Heart left ventricle (tissue), 16 donors: ENCODE measurements around the gene KRTAP2-2. TPM values are rescaled to one million over a fixed set of nuclear protein-coding genes. Genes with fewer than 3 reads are reported as not detected.
"Not testable (repeated sequence)": the region's sequence is repeated elsewhere in the genome, so short reads cannot be mapped to it uniquely, and the experiment has no call there.

Experiments used
- ATAC-seq, 4 donors: fragments of 200-7000 bp; cut with Tn5 transposase; one replicate each; pipeline ENCODE4 v1.9.1; 2020 to 2022; ENCODE audit warnings: moderate library complexity in 4 of 4, mild to moderate bottlenecking in 3 of 4, moderate number of reproducible peaks in 1 of 4
- DNase-seq, 5 donors: peaks; one replicate each; pipeline ENCODE4 v3.0.0-alpha.2; 2020
- H3K27ac ChIP-seq, 12 donors: fragments of 200-600 bp; sonication (generic) in 4 of 12; one replicate each; pipeline versions ENCODE4 v1.5.0 to v1.8.0; 2016 to 2022; ENCODE audit warnings: mild to moderate bottlenecking in 2 of 12
- H3K27me3 ChIP-seq, 9 donors: fragments of 200-600 bp; sonication (generic) in 2 of 9; one replicate each; pipeline versions ENCODE4 v1.5.1 to v1.8.0; 2016 to 2022; ENCODE audit warnings: mild to moderate bottlenecking in 3 of 9
- H3K36me3 ChIP-seq, 9 donors: fragments of 200-600 bp; sonication (generic) in 2 of 9; one replicate each; pipeline versions ENCODE4 v1.5.0 to v1.8.0; 2018 to 2022; ENCODE audit warnings: mild to moderate bottlenecking in 2 of 9
- H3K4me1 ChIP-seq, 12 donors: fragments of 200-600 bp; sonication (generic) in 4 of 12; one replicate each; pipeline versions ENCODE4 v1.5.0 to v1.8.0; 2016 to 2022; ENCODE audit warnings: mild to moderate bottlenecking in 3 of 12
- H3K4me3 ChIP-seq, 12 donors: fragments of 200-600 bp; sonication (generic) in 4 of 12; one replicate each; pipeline versions ENCODE4 v1.5.0 to v1.8.0; 2017 to 2022; ENCODE audit warnings: mild to moderate bottlenecking in 9 of 12, moderate library complexity in 4 of 12
- H3K9me3 ChIP-seq, 12 donors: fragments of 200-600 bp; sonication (generic) in 4 of 12; one replicate each; pipeline versions ENCODE4 v1.5.0 to v1.8.0; 2016 to 2022; ENCODE audit warnings: mild to moderate bottlenecking in 1 of 12
- POLR2A ChIP-seq, 2 donors: fragments of 450-650 bp; IDR thresholded peaks; one replicate each; pipeline ENCODE4 v1.6.1; 2017; ENCODE audit warnings: antibody characterized with exemption in 2 of 2, mild to moderate bottlenecking in 2 of 2, moderate library complexity in 2 of 2
- WGBS, 4 donors: extraction: QIAGEN DNeasy Blood & Tissue Kit in 2 of 4; methylation state at CpG; one replicate each; pipeline versions ENCODE4 v1.1.5 to v1.1.7; 2013 to 2018; 5-methylcytosine and 5-hydroxymethylcytosine counted together
- intact Hi-C, 10 donors: fragments of 100-400 bp; cut with DNase I; formaldehyde crosslinking; loops; one replicate each; pipeline versions ENCODE4 v1.11.1 to v1.14.2; 2022
- polyA plus RNA-seq, 2 donors: library from polyadenylated mRNA; stranded (reverse); fragments of 200-250 nt; gene quantifications; one replicate each; pipeline ENCODE4 v1.2.3, GENCODE V29; 2013
- total RNA-seq, 9 donors: library from RNA; depleted of rRNA in 2 of 9; stranded (reverse); fragments of >200 nt in 2 of 9; fragmentation: NEBNext Ultra II Directional in 3 of 9; extraction: Animal tissue kit (Norgen Biotek cat#: 25700) in 3 of 9; gene quantifications; one replicate each; pipeline versions ENCODE4 v1.1.0 to v1.2.4, GENCODE V29; 2016 to 2023
- TF ChIP-seq, protein P1 (sequence below), 12 donors: fragments of 200-600 bp; sonication (generic) in 4 of 12; IDR thresholded peaks; one replicate each; pipeline versions ENCODE4 v1.5.0 to v1.8.0; 2018 to 2022; ENCODE audit warnings: antibody characterized with exemption in 12 of 12, mild to moderate bottlenecking in 5 of 12
- donor health status: ischemic (EF 13 %, LVEDD 7.1; RV severe dilation, severe dysfunction).
- donor health status: healthy with polysubstance abuse.
- donor health status: DM: no; HTN: yes; CAD: no.
- donor health status: DM: no; HTN: no; CAD: no.
- donor health status: ischemic (EF 25% LVEDD 6.9; RV normal size, moderate dysfunction).
- donor health status: ischemic (EF 25% LVEDD 5.7; RV mildly dilated, moderate dysfunction).
- donor health status: healthy.
- donor health status: DM: yes; HTN: yes; CAD: no.
- donor health status: ischemic (EF 35%, LVEDD 5.7; RV mildly dilated, moderate dysfunction).
- donor health status: nonischemic (EF 11% LVEDD 7.7; RV severe dilation, severe dysfunction).
- donor health status: DM: yes; HTN: yes; CAD: no.
- donor health status: PGD.
- donor health status: ischemic (EF 29% LVEDD 5.4; RV normal size, mild dysfunction).
- donor health status: nonischemic (EF 23%, LVEDD 6.1; RV moderate dilation, normal function).

KRTAP2-2 gene
- total and polyA plus RNA-seq, 11 donors, result not detected

DNA sequence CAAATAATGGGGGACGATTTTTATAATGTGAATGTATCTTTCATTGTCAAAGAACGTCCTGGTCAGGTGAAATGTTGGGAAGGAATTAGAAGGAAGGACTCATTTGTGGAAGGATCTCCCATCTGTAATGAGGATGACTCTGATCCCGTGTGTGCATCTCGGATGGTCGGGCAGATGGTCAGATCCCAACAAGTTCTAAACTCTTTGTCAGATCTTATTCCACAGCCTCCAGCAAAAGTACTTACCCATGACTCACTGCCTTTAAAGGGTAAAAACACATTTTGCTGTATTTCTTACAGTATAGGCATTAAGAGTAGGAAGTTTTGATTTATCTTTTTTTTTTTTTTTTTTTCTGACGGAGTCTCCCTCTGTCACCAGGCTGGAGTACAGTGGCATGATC is 43.5 kb upstream of the KRTAP2-2 start:
- no peak overlapping the region for H3K4me3 ChIP-seq
- H3K9me3 ChIP-seq, result no peaks in the 10 kb centered on the region
- H3K4me1 ChIP-seq, result no peaks in the 10 kb centered on the region
- intact Hi-C loops, result no loop called here
- H3K27me3 ChIP-seq, result peaks cover 0 to 11% (median 3%) of the 10 kb centered on the region in 9 donors
- ATAC-seq, result no peak
- no peak overlapping the region for H3K27ac ChIP-seq
- TF ChIP-seq POLR2A (IDR thresholded peaks at IDR 0.05), result no peak
- TF ChIP-seq, protein P1, sequence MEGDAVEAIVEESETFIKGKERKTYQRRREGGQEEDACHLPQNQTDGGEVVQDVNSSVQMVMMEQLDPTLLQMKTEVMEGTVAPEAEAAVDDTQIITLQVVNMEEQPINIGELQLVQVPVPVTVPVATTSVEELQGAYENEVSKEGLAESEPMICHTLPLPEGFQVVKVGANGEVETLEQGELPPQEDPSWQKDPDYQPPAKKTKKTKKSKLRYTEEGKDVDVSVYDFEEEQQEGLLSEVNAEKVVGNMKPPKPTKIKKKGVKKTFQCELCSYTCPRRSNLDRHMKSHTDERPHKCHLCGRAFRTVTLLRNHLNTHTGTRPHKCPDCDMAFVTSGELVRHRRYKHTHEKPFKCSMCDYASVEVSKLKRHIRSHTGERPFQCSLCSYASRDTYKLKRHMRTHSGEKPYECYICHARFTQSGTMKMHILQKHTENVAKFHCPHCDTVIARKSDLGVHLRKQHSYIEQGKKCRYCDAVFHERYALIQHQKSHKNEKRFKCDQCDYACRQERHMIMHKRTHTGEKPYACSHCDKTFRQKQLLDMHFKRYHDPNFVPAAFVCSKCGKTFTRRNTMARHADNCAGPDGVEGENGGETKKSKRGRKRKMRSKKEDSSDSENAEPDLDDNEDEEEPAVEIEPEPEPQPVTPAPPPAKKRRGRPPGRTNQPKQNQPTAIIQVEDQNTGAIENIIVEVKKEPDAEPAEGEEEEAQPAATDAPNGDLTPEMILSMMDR (IDR thresholded peaks at IDR 0.05), result no peak
- H3K36me3 ChIP-seq, result no peaks in the 10 kb centered on the region
- 77 to 84% (median 78%) methylated on average over 6 of the region's 6 CpGs for WGBS, 4 donors
- DNase-seq, result no peak

DNA sequence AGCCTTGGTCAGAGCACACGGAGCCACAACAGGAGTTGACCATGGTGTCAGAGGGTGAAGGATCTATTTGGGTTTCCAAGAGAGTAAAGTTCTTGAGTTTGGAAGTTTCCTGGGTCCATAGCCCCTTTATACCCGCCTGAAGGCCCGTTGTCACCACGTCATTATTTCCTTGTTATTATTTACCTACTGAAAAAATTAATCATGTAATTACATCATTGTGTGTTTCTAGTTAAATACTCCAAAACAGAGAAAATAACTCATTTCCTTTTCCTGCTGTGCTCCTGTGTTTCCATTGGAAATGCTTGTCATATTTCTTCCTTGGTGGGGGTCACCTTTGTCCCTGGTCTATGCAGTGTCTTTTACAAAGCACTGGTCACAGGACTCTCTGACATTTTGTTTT is 43.0 kb upstream of the KRTAP2-2 start, which contains the start of gene KRTAP4-8:
Gene KRTAP4-8 (minus strand): TSS at position 101 of the 400 bp plus-strand sequence. CDS start 58 bp downstream, at position 43.
- no peak for ATAC-seq
- no peak for DNase-seq
- no peaks in the 10 kb centered on the region for H3K36me3 ChIP-seq
- no peaks in the 10 kb centered on the region for H3K4me1 ChIP-seq
- TF ChIP-seq POLR2A (IDR thresholded peaks at IDR 0.05), result no peak
- H3K9me3 ChIP-seq, result peaks cover 0 to 2% (median 0%) of the 10 kb centered on the region in 12 donors
- peaks cover 0 to 11% (median 3%) of the 10 kb centered on the region in 9 donors for H3K27me3 ChIP-seq
- 57 to 69% (median 65%) methylated on average over 4 of the region's 4 CpGs for WGBS, 4 donors
- H3K4me3 ChIP-seq, result no peak within 1 kb of the TSS
- intact Hi-C loops, result no loop called here
- no peak within 1 kb of the TSS for H3K27ac ChIP-seq

DNA sequence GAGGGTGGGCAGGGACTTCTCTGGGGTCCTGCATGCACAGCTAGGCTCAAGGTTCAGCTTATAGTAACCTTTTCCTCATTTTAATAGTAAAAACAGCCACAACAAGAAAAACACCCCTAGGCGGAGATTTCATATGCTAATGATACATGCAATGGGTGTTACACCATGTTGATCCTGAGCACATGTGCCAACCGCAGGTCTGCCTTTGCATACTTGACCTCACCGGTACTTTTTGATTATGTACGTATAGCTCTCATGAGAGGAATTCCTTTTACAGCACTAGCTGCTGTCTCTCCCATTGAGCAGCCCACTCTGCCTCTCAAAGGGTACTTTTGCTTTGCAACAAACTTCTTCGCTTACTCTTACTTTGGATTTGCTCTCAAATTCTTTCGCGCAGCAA is 41.0 kb upstream of the KRTAP2-2 start:
- Histone ChIP-seq H3K27me3 (peaks cover 0 to 11% (median 3%) of the 10 kb centered on the region in 9 donors), H3K4me3 (no peak overlapping the region), H3K9me3 (peaks cover 0 to 5% (median 0%) of the 10 kb centered on the region in 12 donors), H3K36me3 (no peaks in the 10 kb centered on the region), H3K27ac (no peak overlapping the region), H3K4me1 (no peaks in the 10 kb centered on the region)
- intact Hi-C loops, result no loop called here
- DNase-seq, result no peak
- 80 to 85% (median 81%) methylated on average over 7 of the region's 7 CpGs for WGBS, 4 donors
- ATAC-seq, result no peak
- no peak for TF ChIP-seq POLR2A (IDR thresholded peaks at IDR 0.05)
- TF ChIP-seq, protein P1 (IDR thresholded peaks at IDR 0.05), result no peak

DNA sequence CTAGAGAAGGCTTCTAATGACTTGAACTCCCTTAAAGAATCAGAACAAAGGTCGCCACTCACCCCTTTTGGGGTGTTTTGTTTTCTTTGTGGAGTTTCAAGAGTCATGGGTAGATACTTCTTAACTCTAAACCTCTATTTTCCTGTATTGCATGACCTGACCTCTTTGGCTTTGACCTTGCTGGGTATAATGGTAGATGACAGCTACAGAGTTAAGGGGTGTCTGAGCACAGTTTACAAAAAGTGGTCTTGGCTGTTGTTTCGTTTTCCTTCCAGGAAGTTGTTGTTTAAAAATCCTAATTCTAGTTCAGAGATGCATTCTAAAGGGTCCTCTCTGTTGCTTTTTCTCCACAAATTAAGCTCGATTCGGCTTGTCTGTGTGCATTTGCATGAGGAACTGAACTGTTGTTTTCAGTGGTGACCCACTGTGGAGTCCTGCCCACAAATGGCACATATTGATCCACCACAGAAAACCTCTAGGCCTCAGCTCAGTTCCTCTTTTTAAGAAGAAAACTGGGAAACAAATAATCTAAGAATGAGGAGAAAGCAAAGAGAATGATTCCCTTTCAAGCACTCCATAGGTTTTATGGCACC is 33.8 kb upstream of the KRTAP2-2 start:
- H3K9me3 ChIP-seq, DNase-seq, H3K4me3 ChIP-seq, H3K4me1 ChIP-seq, H3K27ac ChIP-seq, H3K36me3 ChIP-seq, H3K27me3 ChIP-seq, ATAC-seq, intact Hi-C loops: not testable (repeated sequence)
- WGBS, 4 donors, result 42 to 60% (median 56%) methylated on average over 4 of the region's 4 CpGs

DNA sequence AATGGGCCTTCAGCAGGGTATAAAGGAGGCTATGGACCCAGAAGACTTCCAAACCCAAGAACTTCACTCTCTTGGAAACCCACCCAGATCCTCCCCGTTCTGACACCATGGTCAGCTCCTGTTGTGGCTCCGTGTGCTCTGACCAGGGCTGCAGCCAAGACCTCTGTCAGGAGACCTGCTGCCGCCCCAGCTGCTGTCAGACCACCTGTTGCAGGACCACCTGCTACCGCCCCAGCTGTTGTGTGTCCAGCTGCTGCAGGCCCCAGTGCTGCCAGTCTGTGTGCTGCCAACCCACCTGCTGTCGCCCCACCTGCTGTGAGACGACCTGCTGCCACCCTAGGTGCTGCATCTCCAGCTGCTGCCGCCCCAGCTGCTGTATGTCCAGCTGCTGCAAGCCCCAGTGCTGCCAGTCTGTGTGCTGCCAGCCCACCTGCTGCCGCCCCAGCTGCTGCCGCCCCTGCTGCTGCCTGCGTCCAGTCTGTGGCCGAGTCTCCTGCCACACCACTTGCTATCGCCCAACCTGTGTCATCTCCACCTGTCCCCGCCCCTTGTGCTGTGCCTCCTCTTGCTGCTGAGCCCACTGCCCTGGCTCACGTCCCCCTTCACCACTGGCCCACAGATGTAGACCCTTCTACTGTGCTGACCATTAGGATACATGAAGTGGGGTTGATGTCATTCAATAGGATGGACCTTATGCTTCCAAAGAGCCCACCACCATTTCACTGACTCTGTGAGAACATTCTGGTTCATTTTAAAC is 29.2 kb upstream of the KRTAP2-2 start, which contains the start of gene KRTAP4-7:
Gene KRTAP4-7 (plus strand): TSS at position 51 of the 757 bp plus-strand sequence. CDS start 57 bp downstream, at position 108.
- 47 to 79% (median 69%) methylated on average over 6 to 14 of the region's 14 CpGs for whole genome bisulfite sequencing, 4 donors
- DNase-seq, H3K36me3 ChIP-seq, H3K27ac ChIP-seq, H3K4me1 ChIP-seq, H3K27me3 ChIP-seq, intact Hi-C loops, H3K4me3 ChIP-seq, ATAC-seq, H3K9me3 ChIP-seq: not testable (repeated sequence)

DNA sequence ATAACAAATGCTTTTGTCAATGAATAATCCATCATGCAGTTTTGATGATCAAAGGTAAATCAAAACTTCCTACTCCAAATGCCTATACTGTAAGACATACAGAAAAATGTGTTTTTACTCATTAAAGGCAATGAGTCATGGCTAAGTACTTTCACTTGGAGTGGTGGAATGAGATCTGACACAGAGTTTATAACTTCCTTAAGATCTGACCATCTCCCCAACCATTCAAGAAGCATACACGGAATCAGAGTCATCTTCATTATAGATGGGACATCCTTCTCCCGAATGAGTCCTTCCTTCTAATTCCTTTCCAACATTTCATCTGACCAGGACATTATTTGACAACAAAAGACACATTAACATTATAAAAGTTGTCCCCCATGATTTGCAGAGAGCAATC is 28.4 kb upstream of the KRTAP2-2 start:
- WGBS, 4 donors, result 71 to 90% (median 74%) methylated on average over 2 of the region's 2 CpGs

More for the DNA sequence above, 28.4 kb upstream of the KRTAP2-2 start:
- H3K9me3 ChIP-seq, H3K36me3 ChIP-seq, intact Hi-C loops, H3K27me3 ChIP-seq, H3K4me3 ChIP-seq, H3K4me1 ChIP-seq, ATAC-seq, DNase-seq, H3K27ac ChIP-seq: not testable (repeated sequence)
